ENCODE data around the gene KRT4.

Gene KRT4

GRCh38 chr12:52800259-52800917, 13.5 kb downstream of the KRT4 start:
- H3K4me3 ChIP-seq (replicated peaks; ENCODE audit: low read depth, low read length), result no peak overlapping the region
- no peak for DNase-seq (ENCODE audit: low read depth)
- no peak for TF ChIP-seq CTCF (IDR thresholded peaks at IDR 0.05; ENCODE audit: low read length, missing control alignments)

- no peak for DNase-seq (ENCODE audit: low read depth)
- no peak for TF ChIP-seq CTCF (IDR thresholded peaks at IDR 0.05; ENCODE audit: low read length, missing control alignments)
- H3K4me3 ChIP-seq (replicated peaks; ENCODE audit: low read depth, low read length), result no peak overlapping the region
These were observed 14.3 kb downstream of the KRT4 start for GRCh38 chr12:52799505-52800211.

- no peak overlapping the region for H3K4me3 ChIP-seq (replicated peaks; ENCODE audit: low read depth, low read length)
- no peak for TF ChIP-seq CTCF (IDR thresholded peaks at IDR 0.05; ENCODE audit: low read length, missing control alignments)
- DNase-seq (ENCODE audit: low read depth), result no peak
These were observed 15.0 kb downstream of the KRT4 start for GRCh38 chr12:52798671-52799504.

- no peak overlapping the region for H3K4me3 ChIP-seq (replicated peaks; ENCODE audit: low read depth, low read length)
- DNase-seq (ENCODE audit: low read depth), result no peak
- no peak for TF ChIP-seq CTCF (IDR thresholded peaks at IDR 0.05; ENCODE audit: low read length, missing control alignments)
These were observed 15.8 kb downstream of the KRT4 start for GRCh38 chr12:52798003-52798670.

- TF ChIP-seq CTCF (IDR thresholded peaks at IDR 0.05; ENCODE audit: low read length, missing control alignments), result no peak
- no peak for DNase-seq (ENCODE audit: low read depth)
- no peak overlapping the region for H3K4me3 ChIP-seq (replicated peaks; ENCODE audit: low read depth, low read length)
These were observed 16.4 kb downstream of the KRT4 start for GRCh38 chr12:52797529-52797894.

GRCh38 chr12:52796839-52797528, 16.9 kb downstream of the KRT4 start:
- TF ChIP-seq CTCF (IDR thresholded peaks at IDR 0.05; ENCODE audit: low read length, missing control alignments), result no peak
- DNase-seq (ENCODE audit: low read depth), result no peak
- no peak overlapping the region for H3K4me3 ChIP-seq (replicated peaks; ENCODE audit: low read depth, low read length)
